Adipocyte (in vitro differentiated cells): ENCODE results near the gene RNF213.
"Not testable (repeated sequence)": the region's sequence is repeated elsewhere in the genome, so short reads cannot be mapped to it uniquely, and the experiment has no call there.

Experiments used
- DNase-seq: peaks from one replicate; pipeline ENCODE4 v3.0.0-alpha.2; 2015; ENCODE audit warnings: low read depth
- H3K27me3 ChIP-seq: replicated peaks from 2 replicates; pipeline ENCODE4 v1.7.0; 2013; ENCODE audit warnings: mild to moderate bottlenecking, low read length, moderate library complexity; ENCODE audit not compliant: control insufficient read depth, insufficient read depth
- H3K36me3 ChIP-seq: 2 replicates; pipeline ENCODE4 v1.7.0; 2013; ENCODE audit warnings: low read length, mild to moderate bottlenecking, moderate library complexity; ENCODE audit not compliant: control insufficient read depth, insufficient read depth, severe bottlenecking
- H3K4me1 ChIP-seq: 2 replicates; pipeline ENCODE4 v1.7.0; 2013; ENCODE audit warnings: mild to moderate bottlenecking, low read length, moderate library complexity; ENCODE audit not compliant: control insufficient read depth, insufficient read depth
- H3K4me3 ChIP-seq: 2 replicates; pipeline ENCODE4 v1.7.0; 2013; ENCODE audit warnings: mild to moderate bottlenecking, low read length, moderate library complexity
- H3K9ac ChIP-seq: 2 replicates; pipeline ENCODE4 v1.7.0; 2013; ENCODE audit warnings: mild to moderate bottlenecking, low read length, moderate library complexity
- H3K9me3 ChIP-seq: 2 replicates; pipeline ENCODE4 v1.7.0; 2013; ENCODE audit warnings: mild to moderate bottlenecking, low read length, moderate library complexity; ENCODE audit not compliant: control insufficient read depth

The RNF213 gene

GRCh38 chr17:80254396-80255251, 6.0 kb upstream of the RNF213 start:
- DNase-seq = peak; percentile 92

GRCh38 chr17:80256034-80256350, 4.7 kb upstream of the RNF213 start:
- no peak for DNase-seq
- Histone ChIP-seq H3K9ac (no peak overlapping the region), H3K9me3 (no peaks in the 10 kb centered on the region), H3K4me1 (peaks cover 20% of the 10 kb centered on the region), H3K4me3 (no peak overlapping the region), H3K36me3 (no peaks in the 10 kb centered on the region), H3K27me3 (no peaks in the 10 kb centered on the region)

More at GRCh38 chr17:80254396-80255251, 6.0 kb upstream of the RNF213 start:
- Histone ChIP-seq H3K4me3 (no peak overlapping the region), H3K4me1 (peaks cover 17% of the 10 kb centered on the region), H3K27me3 (no peaks in the 10 kb centered on the region), H3K9ac (peak overlapping the region; percentile 52), H3K9me3 (no peaks in the 10 kb centered on the region), H3K36me3 (no peaks in the 10 kb centered on the region)

DNA sequence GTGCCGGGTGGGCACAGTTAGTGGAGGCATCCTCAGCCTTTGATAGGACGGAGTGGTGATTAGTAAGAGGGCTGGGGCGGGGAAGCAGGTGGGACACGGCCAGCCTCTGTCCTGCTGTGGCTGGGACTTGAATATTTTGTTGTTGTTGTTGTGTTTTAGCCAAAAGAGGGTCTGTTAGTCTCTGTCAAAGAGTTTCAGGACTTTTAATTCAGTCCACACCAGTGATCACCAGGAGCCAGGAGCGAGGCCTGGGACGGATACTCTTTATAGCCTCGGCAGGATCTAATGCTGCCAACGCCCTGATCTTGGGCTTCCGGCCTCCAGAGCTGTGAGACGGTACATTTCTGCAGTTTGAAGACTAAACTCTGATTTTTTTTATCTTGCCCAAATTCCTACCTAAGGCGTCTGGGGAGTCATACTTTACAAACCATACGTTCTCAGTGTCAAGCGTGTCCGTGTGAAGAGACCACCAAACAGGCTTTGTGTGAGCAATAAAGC, 2.9 kb upstream of the RNF213 start:
- DNase-seq = no peak

GRCh38 chr17:80258296-80258695, 2.4 kb upstream of the RNF213 start:
- not testable (repeated sequence) for DNase-seq, H3K36me3 ChIP-seq, H3K4me3 ChIP-seq, H3K9ac ChIP-seq, H3K27me3 ChIP-seq, H3K9me3 ChIP-seq
- peaks cover 36% of the 10 kb centered on the region for H3K4me1 ChIP-seq

More for the DNA sequence above, 2.9 kb upstream of the RNF213 start:
- no peak overlapping the region for H3K9ac ChIP-seq
- no peak overlapping the region for H3K4me3 ChIP-seq
- H3K4me1 ChIP-seq = peaks cover 30% of the 10 kb centered on the region
- no peaks in the 10 kb centered on the region for H3K27me3 ChIP-seq
- H3K36me3 ChIP-seq = no peaks in the 10 kb centered on the region
- H3K9me3 ChIP-seq = no peaks in the 10 kb centered on the region

- no peaks in the 10 kb centered on the region for H3K9me3 ChIP-seq
- peaks cover 44% of the 10 kb centered on the region for H3K4me1 ChIP-seq
- DNase-seq = peak; percentile 33
- no peaks in the 10 kb centered on the region for H3K36me3 ChIP-seq
- no peaks in the 10 kb centered on the region for H3K27me3 ChIP-seq
- peak overlapping the region; percentile 88 for H3K9ac ChIP-seq
- H3K4me3 ChIP-seq = peak overlapping the region; percentile 76
Observed at GRCh38 chr17:80259457-80260068, 1.1 kb upstream of the RNF213 start.

- Histone ChIP-seq H3K9me3 (no peaks in the 10 kb centered on the region), H3K4me3 (peak overlapping the region; percentile 76), H3K9ac (peak overlapping the region; percentile 88), H3K4me1 (peaks cover 39% of the 10 kb centered on the region), H3K36me3 (no peaks in the 10 kb centered on the region), H3K27me3 (no peaks in the 10 kb centered on the region)
- DNase-seq = peak; percentile 91
Observed at GRCh38 chr17:80260069-80260535, 550 bp upstream of the RNF213 start.

- Histone ChIP-seq H3K4me1 (peaks cover 34% of the 10 kb centered on the region), H3K4me3 (peak overlapping the region; percentile 92), H3K9me3 (no peaks in the 10 kb centered on the region), H3K27me3 (no peaks in the 10 kb centered on the region), H3K9ac (peak overlapping the region; percentile 98), H3K36me3 (no peaks in the 10 kb centered on the region)
- peak; percentile 71 for DNase-seq
Observed at GRCh38 chr17:80261159-80261894, 675 bp downstream of the RNF213 start.

GRCh38 chr17:80261895-80262279, 1.2 kb downstream of the RNF213 start:
- no peak for DNase-seq
- H3K27me3 ChIP-seq = no peaks in the 10 kb centered on the region
- H3K9me3 ChIP-seq = no peaks in the 10 kb centered on the region
- H3K36me3 ChIP-seq = no peaks in the 10 kb centered on the region
- H3K4me1 ChIP-seq = peaks cover 34% of the 10 kb centered on the region
- H3K4me3 ChIP-seq = peak overlapping the region; percentile 92
- H3K9ac ChIP-seq = peak overlapping the region; percentile 98

- H3K27me3 ChIP-seq = no peaks in the 10 kb centered on the region
- peak overlapping the region; percentile 98 for H3K9ac ChIP-seq
- peak overlapping the region; percentile 92 for H3K4me3 ChIP-seq
- DNase-seq = no peak
- peaks cover 34% of the 10 kb centered on the region for H3K4me1 ChIP-seq
- H3K9me3 ChIP-seq = no peaks in the 10 kb centered on the region
- no peaks in the 10 kb centered on the region for H3K36me3 ChIP-seq
Observed at GRCh38 chr17:80262291-80262690, 1.6 kb downstream of the RNF213 start.

DNA sequence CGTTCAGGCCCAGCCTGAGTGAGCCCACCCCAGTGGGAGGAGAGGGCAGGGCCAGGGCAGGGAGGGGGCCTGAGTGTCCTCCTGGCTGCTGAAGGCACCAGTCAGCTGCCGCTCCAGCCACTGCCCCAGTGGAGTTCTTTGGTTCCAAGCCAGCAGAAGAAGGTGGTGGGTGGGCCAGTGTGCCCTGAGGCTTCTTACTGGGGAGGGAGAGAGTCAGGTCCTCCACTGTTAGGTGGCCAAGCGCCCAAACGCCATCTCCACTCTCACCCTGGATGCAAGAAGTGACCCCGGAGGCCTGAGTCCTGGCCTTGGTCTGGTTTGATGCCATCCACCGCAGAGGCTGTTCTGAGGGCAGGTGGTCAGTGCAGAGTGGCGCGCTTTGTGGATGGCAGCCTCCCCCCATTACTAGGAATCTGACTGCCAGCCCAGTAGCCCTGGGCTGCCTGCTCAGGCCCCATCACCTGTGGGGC, 2.2 kb downstream of the RNF213 start:
- no peaks in the 10 kb centered on the region for H3K27me3 ChIP-seq
- H3K36me3 ChIP-seq = no peaks in the 10 kb centered on the region
- H3K9ac ChIP-seq = peak overlapping the region; percentile 98
- peaks cover 34% of the 10 kb centered on the region for H3K4me1 ChIP-seq
- peak overlapping the region; percentile 92 for H3K4me3 ChIP-seq
- H3K9me3 ChIP-seq = no peaks in the 10 kb centered on the region
- DNase-seq = no peak
